ENCODE results near the gene FCRL2.

Gene FCRL2

DNA sequence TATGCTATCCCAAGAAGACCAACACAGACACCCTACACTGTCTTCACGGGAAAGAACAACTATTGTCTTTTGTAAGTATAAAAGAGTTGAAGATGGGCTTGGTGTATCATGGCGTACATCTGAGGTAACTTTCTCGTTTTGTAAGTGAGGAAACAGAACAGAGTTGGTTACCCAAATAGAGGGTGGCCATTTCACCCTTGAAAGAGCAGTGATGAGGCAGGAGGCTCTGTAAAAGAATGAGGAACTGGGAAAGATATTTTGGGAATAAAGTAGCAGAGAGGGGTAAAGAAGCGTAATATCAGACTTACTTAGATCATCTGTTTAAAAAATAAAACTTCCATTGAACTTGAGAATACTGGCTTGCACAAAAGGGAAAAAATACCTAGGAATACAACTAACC is 18.9 kb downstream of the FCRL2 start:
- Histone ChIP-seq H4K20me1 (ENCODE audit: insufficient read depth, low read length) (no peaks in the 10 kb centered on the region), H3K79me2 (ENCODE audit: low read length) (no peaks in the 10 kb centered on the region), H3K4me1 (ENCODE audit: low read length) (peaks cover 4% of the 10 kb centered on the region; the same call in 1 of the 2 replicates), H3K36me3 (replicated peaks; ENCODE audit: low read depth, low read length) (peaks cover 4% of the 10 kb centered on the region), H3K27me3 (ENCODE audit: low read depth, low read length) (no peaks in the 10 kb centered on the region), H3K27ac (ENCODE audit: low read length) (no peak overlapping the region), H3K9me3 (ENCODE audit: insufficient read depth, low read length) (peaks cover 16% of the 10 kb centered on the region; the same call in 1 of the 2 replicates), H3K4me3 (ENCODE audit: low read length) (no peak overlapping the region), H3K9ac (ENCODE audit: low read length) (no peak overlapping the region), H2AFZ (ENCODE audit: low read depth, low read length) (no peak overlapping the region), H3K4me2 (ENCODE audit: low read length) (no peak overlapping the region)
- no peak for TF ChIP-seq EZH2phosphoT487 (IDR thresholded peaks at IDR 0.05; ENCODE audit: low read depth)
- TF ChIP-seq, protein P1, sequence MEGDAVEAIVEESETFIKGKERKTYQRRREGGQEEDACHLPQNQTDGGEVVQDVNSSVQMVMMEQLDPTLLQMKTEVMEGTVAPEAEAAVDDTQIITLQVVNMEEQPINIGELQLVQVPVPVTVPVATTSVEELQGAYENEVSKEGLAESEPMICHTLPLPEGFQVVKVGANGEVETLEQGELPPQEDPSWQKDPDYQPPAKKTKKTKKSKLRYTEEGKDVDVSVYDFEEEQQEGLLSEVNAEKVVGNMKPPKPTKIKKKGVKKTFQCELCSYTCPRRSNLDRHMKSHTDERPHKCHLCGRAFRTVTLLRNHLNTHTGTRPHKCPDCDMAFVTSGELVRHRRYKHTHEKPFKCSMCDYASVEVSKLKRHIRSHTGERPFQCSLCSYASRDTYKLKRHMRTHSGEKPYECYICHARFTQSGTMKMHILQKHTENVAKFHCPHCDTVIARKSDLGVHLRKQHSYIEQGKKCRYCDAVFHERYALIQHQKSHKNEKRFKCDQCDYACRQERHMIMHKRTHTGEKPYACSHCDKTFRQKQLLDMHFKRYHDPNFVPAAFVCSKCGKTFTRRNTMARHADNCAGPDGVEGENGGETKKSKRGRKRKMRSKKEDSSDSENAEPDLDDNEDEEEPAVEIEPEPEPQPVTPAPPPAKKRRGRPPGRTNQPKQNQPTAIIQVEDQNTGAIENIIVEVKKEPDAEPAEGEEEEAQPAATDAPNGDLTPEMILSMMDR (IDR thresholded peaks at IDR 0.05; ENCODE audit: low read depth, low read length) = no peak

DNA sequence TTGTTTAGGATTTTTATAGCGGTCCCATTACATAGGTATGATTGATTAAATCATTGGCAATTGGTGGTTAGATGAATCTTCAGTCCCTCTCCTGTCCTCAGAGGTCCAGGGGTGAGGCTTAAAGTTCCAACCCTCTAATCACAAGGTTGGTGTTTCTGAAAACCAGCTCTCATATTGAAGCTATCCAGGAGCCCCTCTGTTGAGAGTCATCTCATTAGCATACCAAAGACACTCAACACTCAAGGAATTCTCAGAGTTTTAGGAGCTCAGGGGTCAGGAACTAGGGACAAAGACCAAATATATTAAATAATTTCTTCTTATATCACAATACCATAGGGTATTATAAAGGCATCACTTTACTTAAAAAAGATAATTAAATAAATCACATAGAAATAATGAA is 23.3 kb downstream of the FCRL2 start:
- no peak overlapping the region for H2AFZ ChIP-seq (ENCODE audit: low read depth, low read length)
- no peaks in the 10 kb centered on the region for H3K27me3 ChIP-seq (ENCODE audit: low read depth, low read length)
- no peak for TF ChIP-seq EZH2phosphoT487 (IDR thresholded peaks at IDR 0.05; ENCODE audit: low read depth)
- TF ChIP-seq, protein P1 (IDR thresholded peaks at IDR 0.05; ENCODE audit: low read depth, low read length) = no peak
- no peaks in the 10 kb centered on the region for H4K20me1 ChIP-seq (ENCODE audit: insufficient read depth, low read length)
- H3K9ac ChIP-seq (ENCODE audit: low read length) = no peak overlapping the region
- H3K4me1 ChIP-seq (ENCODE audit: low read length) = peaks cover 4% of the 10 kb centered on the region; the same call in 1 of the 2 replicates
- H3K4me3 ChIP-seq (ENCODE audit: low read length) = no peak overlapping the region
- no peak overlapping the region for H3K4me2 ChIP-seq (ENCODE audit: low read length)
- no peaks in the 10 kb centered on the region for H3K79me2 ChIP-seq (ENCODE audit: low read length)
- H3K27ac ChIP-seq (ENCODE audit: low read length) = no peak overlapping the region
- no peaks in the 10 kb centered on the region for H3K36me3 ChIP-seq (replicated peaks; ENCODE audit: low read depth, low read length)
- 0 out of 2 replicates have a peak, but pooled peaks cover 4% of the 10 kb centered on the region for H3K9me3 ChIP-seq (ENCODE audit: insufficient read depth, low read length)

DNA sequence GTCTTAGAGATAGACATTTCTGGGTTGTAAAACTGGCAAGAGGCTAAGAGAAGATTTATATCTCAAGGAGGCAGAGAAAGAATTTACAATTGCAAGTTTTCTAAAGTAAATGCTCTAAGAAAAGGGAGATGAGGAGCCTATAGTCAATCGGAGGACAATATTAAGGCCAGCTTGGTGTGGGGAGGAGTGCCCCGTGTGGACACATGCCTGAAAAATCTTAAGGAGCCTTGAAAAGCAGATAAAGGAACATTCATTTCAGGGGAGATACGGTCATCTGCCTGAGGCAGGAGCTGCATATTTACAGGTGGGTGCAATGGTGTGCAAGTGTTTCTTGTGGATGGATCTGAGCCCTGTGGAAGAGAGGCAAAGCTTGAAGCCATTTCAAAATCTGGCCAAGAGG is 25.6 kb downstream of the FCRL2 start:
- TF ChIP-seq, protein P1 (IDR thresholded peaks at IDR 0.05; ENCODE audit: low read depth, low read length) = no peak
- no peak for TF ChIP-seq EZH2phosphoT487 (IDR thresholded peaks at IDR 0.05; ENCODE audit: low read depth)
- H3K4me3 ChIP-seq (ENCODE audit: low read length) = no peak overlapping the region
- no peak overlapping the region for H3K27ac ChIP-seq (ENCODE audit: low read length)
- H3K9me3 ChIP-seq (ENCODE audit: insufficient read depth, low read length) = no peaks in the 10 kb centered on the region
- H3K4me1 ChIP-seq (ENCODE audit: low read length) = no peaks in the 10 kb centered on the region
- no peak overlapping the region for H3K9ac ChIP-seq (ENCODE audit: low read length)
- H4K20me1 ChIP-seq (ENCODE audit: insufficient read depth, low read length) = no peaks in the 10 kb centered on the region
- H3K4me2 ChIP-seq (ENCODE audit: low read length) = no peak overlapping the region
- no peaks in the 10 kb centered on the region for H3K79me2 ChIP-seq (ENCODE audit: low read length)
- H3K27me3 ChIP-seq (ENCODE audit: low read depth, low read length) = 0 out of 2 replicates have a peak, but pooled peaks cover 4% of the 10 kb centered on the region
- no peaks in the 10 kb centered on the region for H3K36me3 ChIP-seq (replicated peaks; ENCODE audit: low read depth, low read length)
- no peak overlapping the region for H2AFZ ChIP-seq (ENCODE audit: low read depth, low read length)

DNA sequence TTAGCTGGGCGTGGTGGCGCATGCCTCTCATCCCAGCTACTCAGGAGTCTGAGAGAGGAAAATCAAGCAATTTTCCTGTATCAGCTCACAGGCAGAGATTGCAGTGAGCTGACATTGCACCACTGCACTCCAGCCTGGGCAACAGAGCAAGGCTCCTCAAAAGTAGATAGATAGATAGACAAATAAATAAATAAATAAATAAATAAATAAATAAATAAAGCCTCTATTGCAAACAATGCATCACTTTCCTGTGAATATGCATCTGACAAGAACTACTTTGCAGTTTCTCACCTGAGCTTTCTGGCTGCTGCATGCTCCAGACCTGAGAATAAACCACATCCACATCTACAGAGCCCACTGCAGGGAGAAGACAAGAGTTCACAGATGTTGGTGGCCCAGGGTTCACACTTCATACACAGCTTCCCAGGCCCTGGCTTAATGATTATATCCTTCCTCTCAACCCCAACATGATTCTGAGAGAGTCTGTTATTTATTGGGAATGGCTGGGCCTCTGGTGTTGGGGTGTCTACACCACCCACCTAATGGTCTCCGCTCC is 28.6 kb downstream of the FCRL2 start:
- H3K9ac ChIP-seq (ENCODE audit: low read length) = no peak overlapping the region
- H3K4me3 ChIP-seq (ENCODE audit: low read length) = no peak overlapping the region
- no peak overlapping the region for H2AFZ ChIP-seq (ENCODE audit: low read depth, low read length)
- H3K27ac ChIP-seq (ENCODE audit: low read length) = no peak overlapping the region
- H3K4me1 ChIP-seq (ENCODE audit: low read length) = no peaks in the 10 kb centered on the region
- H3K79me2 ChIP-seq (ENCODE audit: low read length) = no peaks in the 10 kb centered on the region
- 0 out of 2 replicates have a peak, but pooled peaks cover 4% of the 10 kb centered on the region for H3K27me3 ChIP-seq (ENCODE audit: low read depth, low read length)
- no peak for TF ChIP-seq EZH2phosphoT487 (IDR thresholded peaks at IDR 0.05; ENCODE audit: low read depth)
- TF ChIP-seq, protein P1 (IDR thresholded peaks at IDR 0.05; ENCODE audit: low read depth, low read length) = no peak
- no peaks in the 10 kb centered on the region for H3K9me3 ChIP-seq (ENCODE audit: insufficient read depth, low read length)
- no peak overlapping the region for H3K4me2 ChIP-seq (ENCODE audit: low read length)
- H4K20me1 ChIP-seq (ENCODE audit: insufficient read depth, low read length) = no peaks in the 10 kb centered on the region
- no peaks in the 10 kb centered on the region for H3K36me3 ChIP-seq (replicated peaks; ENCODE audit: low read depth, low read length)
